Hematopoietic multipotent progenitor cell treated with erythropoietin and hydrocortisone succinate and interleukin-3 and kit ligand, for 8 days (in vitro differentiated cells): ENCODE measurements around the gene IL3.

ENCODE experiments used
- DNase-seq: peaks from one replicate; pipeline ENCODE4 v3.0.0-alpha.2; 2015

IL3 gene

GRCh38 chr5:132057498-132058255, 2.8 kb upstream of the IL3 start:
- DNase-seq, result no peak

DNA sequence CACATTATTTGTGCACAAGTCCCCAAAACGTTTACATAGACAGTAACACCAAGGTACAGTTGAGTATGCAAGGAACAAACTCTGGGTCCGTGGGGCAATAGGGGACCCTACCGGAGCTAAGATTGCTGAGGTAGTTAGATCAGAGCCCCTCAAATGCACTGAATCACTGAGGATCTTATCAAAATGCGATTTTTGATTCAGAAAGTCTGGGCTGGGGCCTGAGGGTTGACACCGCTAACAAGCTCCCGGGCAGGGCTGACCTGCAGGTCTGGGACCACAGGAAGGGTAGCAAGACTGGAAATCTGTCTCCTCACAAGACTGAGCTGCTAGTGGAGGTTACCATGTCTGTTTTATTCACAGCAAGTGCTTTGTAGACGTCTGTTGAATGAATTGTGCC, 1.8 kb upstream of the IL3 start:
- no peak for DNase-seq

- DNase-seq, result no peak
Measured at GRCh38 chr5:132059043-132059695, 1.3 kb upstream of the IL3 start.

DNA sequence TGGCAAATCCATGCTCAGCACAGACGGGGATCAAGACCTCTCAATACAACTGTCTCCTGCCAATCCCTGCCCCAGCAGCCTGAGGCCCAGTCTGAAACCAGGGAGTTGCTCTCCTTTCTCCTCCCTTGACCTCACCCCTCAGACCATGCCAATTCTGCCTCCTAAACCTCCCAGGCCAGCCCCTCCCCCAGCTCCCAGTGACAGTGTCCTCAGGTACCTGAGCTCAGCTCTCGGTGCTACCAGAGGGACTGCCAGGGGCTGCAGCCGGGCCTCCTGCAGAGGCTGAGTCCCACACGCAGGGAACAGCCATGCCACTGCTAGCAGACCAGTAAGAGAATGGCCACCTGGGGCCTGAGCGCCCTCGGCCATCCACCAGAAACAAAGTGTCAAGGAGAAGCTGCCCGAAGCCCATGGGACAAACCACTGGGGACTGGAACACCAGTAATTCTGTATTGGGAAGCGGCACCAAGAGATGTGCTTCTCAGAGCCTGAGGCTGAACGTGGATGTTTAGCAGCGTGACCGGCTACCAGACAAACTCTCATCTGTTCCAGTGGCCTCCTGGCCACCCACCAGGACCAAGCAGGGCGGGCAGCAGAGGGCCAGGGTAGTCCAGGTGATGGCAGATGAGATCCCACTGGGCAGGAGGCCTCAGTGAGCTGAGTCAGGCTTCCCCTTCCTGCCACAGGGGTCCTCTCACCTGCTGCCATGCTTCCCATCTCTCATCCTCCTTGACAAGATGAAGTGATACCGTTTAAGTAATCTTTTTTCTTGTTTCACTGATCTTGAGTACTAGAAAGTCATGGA, 557 bp upstream of the IL3 start:
- DNase-seq, result no peak

DNA sequence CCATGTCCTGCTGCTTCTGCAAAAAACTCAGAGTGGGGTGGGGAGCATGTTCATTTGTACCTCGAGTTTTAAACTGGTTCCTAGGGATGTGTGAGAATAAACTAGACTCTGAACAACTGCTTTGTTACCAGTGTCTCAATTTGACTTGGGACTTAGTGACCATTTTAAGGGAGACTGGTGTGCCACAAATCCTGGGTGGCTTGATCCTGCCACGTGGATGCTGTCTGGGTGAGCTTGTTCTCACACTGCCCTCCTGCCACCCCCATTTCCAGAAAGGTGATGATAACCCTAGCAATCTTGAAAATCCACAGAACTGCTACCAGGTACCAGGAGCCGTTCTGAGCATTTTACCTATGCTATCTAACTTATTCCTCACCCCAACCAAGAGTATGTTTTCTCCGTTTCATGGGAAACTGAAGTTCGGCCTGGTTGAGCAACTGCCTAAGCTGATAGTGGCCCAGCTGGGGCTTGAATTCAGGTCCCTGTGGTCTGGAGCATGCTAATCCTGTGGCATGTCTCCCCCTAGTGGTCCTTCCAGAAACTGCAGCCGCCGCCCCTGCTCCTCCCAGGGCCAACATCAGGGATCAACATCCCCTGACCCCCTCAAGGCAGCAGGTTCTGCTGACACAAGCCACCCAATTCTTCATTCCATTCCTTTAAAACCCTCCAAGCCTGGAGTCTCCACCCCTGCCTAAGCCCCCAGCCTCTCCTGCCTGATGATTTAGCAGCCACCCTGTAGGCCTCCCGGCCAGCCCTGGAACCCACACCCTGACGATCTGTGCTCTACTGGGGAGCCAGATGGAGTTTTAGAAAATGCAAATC, 2.8 kb downstream of the IL3 start:
- DNase-seq, result peak; percentile 66

DNA sequence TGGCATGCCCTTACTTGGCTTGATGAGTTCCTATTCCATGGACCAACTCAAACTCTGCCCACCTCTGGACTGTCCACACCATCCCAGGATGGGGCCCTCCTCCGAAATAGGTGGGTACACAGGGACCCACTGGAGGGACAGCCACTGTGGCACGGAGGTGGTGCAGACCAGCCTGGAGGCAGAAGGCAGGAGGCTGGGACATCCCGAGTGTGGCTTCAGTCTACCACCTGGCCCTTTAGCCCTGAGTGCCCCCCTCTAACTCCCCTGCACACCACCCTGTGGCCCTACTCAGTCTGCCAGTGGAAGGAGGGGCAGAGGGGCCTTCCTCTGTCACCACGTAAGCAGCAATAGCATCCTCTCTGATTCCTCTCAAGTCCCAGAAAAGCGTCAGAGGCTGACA, 3.7 kb downstream of the IL3 start:
- no peak for DNase-seq

DNA sequence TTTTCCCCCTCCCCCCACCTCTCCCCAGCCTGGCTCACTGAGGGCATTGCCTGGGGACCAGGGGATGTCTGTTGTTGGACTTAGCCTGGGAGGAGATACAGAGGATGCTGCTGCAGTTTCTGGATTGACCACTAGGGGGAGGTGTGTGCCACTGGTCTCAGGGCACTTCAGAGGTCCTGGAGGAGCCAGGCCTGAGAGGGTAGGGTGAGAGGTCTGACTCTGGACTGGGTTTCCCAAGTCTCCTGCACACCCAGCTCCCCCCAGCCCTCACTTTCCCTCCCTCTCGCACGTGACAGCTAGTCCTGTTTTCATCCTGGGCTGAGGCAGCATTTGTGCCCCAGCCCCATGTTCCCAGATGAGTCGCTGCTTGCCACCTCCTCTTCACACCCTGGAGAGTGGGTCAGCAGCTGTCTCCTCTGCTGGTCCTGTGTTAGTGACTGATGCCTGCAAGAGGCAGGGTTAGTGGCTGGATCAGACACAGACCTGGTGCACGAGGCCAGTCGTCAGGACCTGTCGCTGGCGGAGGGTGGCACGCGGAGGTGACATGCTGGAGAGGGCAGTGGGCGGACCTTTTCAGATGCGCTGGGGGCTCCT, 4.4 kb downstream of the IL3 start:
- DNase-seq, result peak; percentile 80

GRCh38 chr5:132065351-132065937, 5.0 kb downstream of the IL3 start:
- peak; percentile 76 for DNase-seq

- DNase-seq, result no peak
Measured at GRCh38 chr5:132065951-132066701, 5.7 kb downstream of the IL3 start.

- DNase-seq, result no peak
Measured at GRCh38 chr5:132066871-132067270, 6.4 kb downstream of the IL3 start.

DNA sequence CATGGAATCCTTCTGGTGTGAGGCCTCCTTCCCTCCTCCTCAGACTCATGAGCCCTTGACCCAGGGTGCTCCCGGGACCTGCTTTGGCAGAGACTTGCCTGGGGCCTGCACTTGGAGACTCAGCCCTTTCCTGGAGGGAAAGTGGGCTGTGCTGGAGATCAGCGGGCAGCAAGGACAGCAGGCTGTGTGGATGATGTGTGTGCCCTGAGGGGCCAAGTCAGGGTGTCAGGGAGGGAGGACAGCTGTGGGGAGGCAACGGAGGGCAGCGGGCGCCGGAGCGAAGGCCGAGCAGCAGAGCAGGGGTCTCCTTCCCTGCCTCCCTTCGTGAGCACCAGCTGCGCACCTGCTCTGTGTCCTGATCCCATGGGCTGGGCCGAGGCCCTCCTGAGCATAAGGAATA, 7.0 kb downstream of the IL3 start:
- DNase-seq, result no peak

DNA sequence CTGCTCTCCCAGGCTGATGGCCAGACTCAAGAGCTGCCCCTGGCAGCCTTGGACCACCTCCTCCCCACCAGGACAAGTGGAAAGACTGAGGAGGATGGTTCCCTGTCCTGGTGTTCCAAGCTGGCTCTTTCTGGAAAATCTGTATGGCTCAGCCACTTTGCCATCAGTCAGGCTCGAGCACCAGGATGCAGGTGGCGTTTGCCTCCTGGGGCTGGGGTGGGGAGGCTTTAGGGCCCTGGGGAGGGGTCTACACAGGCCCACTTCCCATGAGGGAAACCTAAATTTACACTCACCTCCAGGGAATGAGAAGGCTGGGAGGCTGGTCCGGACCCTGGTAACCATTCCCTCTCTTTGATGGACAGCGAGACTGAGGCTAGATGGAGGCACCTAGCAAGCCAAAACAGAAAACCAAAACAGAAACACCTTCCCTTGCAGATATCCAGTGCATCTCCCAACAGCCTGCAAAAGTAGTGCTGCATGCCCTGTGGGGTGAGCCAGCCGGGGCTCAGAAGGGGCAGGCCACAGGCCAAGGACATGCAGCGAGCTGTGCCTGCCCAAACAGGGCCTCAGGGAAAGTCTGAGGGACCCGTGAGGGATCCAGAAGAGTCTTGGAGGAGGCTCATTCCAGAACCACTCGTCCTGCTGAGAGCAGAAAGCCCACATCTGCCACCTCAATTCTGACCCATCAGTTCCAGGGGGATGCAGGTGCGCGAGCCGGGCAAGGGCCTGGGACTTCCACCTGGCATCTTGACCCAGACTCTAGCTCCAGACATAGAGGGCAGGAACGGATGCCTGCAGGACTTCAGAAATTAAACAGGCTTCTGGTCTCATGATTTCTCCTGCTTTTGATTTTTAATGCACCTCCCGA, 7.7 kb downstream of the IL3 start:
- DNase-seq, result no peak

DNA sequence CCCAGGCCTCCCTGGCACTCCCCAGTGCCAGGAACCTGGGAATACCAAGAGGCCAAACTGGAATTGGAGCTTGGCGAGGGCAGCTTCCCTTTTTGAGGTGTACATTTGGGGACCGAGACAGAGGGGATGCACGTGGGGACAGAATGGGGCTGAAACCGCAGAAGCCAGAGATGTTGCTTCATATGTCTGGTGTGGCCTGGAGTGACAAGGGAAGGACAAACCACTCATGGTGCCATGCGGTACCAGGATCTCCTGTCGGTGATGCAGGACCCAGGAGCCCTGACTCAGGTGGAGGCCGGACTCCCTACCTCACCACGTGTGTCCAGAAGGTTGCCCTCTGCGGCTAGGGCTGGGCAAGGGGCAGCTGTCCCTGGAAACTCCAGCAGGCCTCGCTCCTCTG, 9.1 kb downstream of the IL3 start:
- DNase-seq, result no peak

- no peak for DNase-seq
Measured at GRCh38 chr5:132069994-132070393, 9.5 kb downstream of the IL3 start.

DNA sequence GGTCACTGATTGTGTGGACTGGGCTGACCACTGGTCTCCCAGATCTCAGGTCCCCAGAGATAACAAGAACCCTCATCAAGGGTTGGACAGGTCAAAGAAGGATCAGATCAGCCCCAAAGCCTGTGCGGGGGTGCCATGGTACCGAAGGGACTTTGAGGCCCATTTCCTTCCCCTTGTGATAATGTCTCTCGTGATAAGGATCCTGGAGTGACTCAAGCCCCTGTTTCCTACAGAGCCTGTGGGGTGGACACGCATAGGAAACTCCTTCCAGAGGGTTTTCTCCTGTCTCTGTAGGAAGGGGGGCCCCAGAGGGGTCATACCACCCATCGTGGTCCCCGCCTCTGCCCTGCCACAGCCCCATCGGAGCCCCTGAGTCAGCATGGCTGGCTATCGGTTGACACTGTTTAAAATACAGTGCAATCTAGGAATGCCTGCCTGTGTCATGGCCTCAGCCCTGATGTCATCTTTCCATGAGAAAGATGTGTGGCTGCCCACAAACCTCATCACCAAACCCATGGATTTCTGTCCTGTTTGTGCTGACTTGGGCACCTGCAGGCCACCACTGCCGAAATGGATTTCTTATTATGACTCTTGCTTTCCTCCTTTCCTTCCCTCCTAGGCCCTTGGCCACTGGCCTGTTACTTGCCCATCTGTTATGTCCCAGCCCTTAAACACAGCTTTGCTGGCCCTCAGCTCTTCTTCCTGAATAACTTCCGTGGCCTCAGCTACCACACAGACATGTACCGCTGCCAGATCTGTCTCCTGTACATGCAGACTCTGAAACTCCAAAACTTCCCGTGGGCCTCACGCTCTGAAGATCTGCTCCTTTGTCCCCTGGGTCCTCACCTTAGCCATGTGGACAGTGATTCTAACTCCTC, 10.2 kb downstream of the IL3 start:
- DNase-seq, result peak; percentile 17

GRCh38 chr5:132071338-132071707, 10.9 kb downstream of the IL3 start:
- DNase-seq, result no peak

DNA sequence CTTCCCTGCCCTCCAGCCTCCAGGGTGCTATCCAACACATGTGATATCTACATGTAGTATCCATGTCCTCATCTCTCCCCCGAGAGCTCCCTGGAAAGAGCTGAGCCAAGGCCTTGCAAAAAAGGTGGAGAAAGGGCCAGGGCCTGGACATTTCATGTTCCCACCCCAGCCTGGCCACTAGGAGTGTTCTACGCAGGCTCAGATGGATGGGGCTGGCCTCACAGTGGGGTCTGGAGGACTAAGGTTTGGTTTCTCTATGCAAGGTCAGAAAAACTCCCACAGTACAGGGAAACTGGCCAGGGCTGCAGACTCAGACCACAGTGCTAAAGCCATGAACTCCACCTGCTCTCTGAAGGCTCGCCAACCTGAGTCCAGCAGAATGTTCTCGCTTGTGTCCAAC, 11.6 kb downstream of the IL3 start:
- no peak for DNase-seq

DNA sequence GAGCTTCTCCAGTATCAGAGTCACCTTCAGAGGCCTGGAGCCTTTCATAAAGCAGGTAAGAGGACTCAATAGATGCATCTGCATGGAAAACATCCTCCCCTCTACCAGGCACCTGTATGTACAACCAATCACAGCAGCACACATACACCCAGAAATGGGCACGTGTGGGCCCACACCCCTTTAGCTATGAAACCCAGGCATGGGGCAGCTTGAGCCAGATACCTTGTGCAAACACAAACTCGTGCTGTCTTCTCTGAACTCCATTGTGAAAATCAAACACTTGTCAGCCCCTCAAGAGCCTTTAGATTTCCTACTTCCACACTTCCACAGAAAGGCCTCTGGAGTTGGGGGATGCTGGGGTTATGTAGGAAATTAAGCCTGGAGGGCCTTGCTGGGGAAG, 12.1 kb downstream of the IL3 start:
- DNase-seq, result no peak

- DNase-seq, result no peak
Measured at GRCh38 chr5:132073231-132074013, 13.0 kb downstream of the IL3 start, which contains the start of gene CSF2. Gene CSF2, plus strand, starts transcription at chr5:132073789. Its CDS starts 35 bp downstream, at chr5:132073824.
